Globus pallidus (tissue), 1 donor: ENCODE results near the gene SIDT2.
"Not testable (repeated sequence)": the region's sequence is repeated elsewhere in the genome, so short reads cannot be mapped to it uniquely, and the experiment has no call there.

ENCODE experiments used
- DNase-seq: peaks from one replicate; pipeline ENCODE4 v3.0.0-alpha.2; 2015; ENCODE audit warnings: low spot score

Gene SIDT2

DNA sequence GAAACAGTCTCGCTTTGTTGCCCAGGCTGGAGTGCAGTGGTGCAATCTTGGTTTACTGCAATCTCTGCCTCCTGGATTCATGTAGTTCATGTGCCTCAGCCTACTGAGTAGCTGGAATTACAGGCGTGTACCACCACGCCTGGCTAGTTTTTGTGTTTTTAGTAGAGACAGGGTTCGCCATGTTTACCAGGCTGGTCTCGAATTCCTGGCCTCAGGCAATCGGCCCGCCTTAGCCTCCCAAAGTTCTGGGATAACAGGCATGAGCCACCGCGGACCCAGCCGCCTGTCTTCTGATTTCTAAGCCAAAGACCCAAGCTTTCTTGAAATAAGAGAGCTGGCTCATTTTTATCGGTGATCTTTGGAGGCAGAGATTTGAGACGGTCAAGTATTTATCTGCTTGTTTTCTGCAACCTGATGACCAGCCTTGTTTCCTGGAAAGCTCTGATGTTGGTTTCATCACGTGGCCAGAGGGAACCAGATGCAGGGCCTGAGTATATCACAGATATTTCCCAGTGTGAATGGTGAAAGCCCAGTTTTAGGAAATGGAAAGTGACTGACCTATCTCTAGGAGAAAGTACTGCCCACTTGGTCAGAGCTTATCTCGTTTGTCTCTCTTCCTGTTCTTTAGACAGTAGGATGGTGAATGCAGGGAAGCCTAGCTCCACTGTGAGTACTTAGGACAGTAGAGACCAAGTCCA, 5.7 kb upstream of the SIDT2 start:
- DNase-seq, result no peak

DNA sequence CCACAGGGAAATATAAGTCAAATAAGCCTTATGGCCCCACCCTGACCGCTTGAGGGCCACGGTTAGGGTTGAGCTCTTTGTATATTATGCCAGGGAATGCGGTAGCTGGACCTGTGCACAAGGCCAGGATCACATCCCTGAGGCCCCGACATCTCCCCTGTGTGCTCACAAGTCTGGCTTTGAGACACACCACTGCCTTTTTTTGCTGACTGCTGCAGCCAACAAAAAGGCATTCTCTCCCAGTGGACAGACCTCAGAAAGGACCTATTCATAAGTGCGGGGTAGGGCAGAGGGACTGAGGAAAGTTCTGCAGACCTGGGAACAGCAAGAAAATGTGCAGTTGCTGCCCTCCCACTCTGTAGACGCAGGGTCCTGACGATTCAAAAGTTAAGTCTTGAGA, 3.4 kb upstream of the SIDT2 start:
- DNase-seq, result peak; percentile 83

DNA sequence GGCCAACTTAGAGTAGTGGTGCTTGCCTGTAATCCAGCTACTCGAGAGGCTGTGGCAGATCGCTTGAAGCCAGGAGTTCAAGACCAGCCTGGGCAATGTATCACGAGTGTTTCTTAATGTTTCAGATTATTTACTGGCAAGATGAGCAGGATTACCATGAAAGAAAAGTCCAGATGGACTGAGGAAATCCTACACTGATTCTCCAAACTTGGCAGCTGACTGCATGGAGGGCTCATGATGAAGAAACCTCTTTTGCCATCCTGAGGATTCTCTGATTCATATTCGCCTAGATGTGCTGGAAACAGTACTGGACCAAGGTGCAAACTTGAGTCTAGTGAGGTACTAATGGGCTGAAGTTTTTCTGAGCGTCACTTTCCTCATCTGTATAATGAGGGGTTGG, 2.8 kb upstream of the SIDT2 start:
- no peak for DNase-seq

DNA sequence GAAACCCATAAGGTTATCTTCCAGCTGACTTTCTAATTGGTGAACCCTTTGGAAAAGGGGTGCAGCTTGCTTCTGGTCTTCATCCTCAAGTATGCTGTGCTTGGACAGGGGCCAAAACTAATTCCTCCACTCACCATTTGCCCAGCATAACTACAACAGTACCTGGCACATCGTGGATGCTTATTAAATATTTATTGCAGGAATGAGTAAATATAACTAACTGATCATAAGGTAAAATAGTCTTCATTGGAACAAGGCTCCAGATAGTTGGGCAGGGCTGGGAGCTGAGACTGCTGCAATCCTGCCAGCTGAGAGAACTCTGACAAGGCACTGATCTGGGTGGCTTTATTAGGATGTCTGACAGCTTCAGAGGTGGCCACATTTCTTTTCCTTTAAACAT, 2.4 kb upstream of the SIDT2 start:
- no peak for DNase-seq

DNA sequence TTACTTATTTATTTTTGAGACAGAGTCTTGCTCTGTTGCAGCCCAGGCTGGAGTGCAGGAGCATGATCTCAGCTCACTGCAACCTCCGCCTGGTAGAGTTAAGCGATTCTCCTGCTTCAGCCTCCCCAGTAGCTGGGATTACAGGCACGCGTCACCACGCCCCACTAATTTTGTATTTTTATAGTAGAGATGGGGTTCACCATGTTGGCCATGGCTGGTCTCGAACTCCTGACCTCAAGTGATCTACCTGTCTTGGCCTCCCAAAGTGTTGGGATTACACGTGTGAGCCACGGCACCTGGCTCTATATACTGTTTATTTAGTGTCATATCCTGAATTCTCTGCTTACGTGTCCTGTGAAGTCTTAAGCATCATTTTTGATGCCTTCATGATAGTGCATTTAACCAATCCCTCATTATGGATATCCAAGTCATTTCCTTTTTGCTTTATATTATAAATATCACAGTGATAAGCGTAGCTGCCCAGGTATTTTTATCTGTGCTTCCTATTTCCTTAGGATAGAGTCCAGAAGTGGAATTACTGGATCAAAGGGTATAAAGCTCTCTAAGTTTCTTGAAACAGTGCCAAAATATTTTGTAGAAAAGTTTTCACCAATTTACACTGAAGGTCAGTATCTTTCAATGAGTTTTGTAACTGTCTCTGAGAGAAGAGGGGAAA, 871 bp upstream of the SIDT2 start:
- no peak for DNase-seq

DNA sequence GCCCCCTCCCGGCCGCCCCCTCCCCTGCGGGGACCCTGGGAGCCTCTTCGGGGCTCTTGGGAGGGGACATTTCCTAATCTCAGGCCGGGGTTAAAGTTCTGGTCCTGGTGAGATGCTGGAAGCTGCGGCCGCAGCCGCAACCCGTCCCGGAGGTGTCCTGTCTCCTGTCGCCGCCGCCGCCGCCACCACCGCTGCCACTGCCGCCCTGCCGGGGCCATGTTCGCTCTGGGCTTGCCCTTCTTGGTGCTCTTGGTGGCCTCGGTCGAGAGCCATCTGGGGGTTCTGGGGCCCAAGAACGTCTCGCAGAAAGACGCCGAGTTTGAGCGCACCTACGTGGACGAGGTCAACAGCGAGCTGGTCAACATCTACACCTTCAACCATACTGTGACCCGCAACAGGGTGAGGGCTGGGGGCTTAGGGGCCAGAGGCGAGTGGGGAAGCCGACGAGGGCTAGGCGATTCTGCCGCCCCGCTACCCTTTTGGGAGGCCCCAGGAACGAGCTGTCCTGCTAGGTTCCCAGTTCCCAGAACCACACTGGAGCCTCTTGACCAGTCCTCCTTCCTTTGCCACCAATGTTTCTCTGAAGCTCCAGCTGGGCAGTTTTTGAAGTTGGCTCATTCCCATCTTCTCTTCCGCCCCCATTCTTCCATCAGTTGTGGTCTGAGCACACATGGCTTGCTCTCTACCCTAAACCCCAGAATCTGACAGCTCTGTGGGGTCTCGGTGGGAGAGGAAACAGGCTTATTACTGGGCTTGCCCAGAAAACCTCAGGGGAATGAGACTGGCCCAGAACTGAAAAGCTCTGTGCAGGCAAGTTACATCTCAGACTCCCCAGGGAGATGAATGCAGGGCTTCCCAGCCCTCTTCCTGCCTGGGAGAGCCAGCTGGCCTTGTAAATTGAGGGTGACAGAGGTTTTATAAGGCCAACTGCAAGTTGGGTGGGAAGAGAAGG, 781 bp downstream of the SIDT2 start:
- peak; percentile 29 for DNase-seq

DNA sequence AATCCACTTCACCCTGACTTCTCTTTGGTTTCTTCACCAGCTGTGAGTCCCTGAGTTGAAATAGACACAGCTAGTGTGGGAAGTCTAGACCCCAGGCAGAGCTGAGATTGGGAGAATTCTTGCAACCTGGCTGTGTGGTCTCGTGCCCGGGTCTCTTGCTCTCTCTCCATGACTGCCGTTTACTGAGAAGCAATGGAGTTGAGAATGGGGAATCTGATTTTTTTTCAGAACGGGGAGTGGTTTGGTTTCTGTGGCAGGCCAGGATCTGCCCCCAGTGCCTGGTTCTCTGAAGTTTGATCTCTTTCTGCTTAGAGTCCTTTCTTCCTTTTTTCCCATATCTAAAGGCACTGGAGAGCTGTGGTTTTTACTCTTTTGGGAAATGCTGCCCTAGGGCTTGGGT, 1.5 kb downstream of the SIDT2 start:
- no peak for DNase-seq

DNA sequence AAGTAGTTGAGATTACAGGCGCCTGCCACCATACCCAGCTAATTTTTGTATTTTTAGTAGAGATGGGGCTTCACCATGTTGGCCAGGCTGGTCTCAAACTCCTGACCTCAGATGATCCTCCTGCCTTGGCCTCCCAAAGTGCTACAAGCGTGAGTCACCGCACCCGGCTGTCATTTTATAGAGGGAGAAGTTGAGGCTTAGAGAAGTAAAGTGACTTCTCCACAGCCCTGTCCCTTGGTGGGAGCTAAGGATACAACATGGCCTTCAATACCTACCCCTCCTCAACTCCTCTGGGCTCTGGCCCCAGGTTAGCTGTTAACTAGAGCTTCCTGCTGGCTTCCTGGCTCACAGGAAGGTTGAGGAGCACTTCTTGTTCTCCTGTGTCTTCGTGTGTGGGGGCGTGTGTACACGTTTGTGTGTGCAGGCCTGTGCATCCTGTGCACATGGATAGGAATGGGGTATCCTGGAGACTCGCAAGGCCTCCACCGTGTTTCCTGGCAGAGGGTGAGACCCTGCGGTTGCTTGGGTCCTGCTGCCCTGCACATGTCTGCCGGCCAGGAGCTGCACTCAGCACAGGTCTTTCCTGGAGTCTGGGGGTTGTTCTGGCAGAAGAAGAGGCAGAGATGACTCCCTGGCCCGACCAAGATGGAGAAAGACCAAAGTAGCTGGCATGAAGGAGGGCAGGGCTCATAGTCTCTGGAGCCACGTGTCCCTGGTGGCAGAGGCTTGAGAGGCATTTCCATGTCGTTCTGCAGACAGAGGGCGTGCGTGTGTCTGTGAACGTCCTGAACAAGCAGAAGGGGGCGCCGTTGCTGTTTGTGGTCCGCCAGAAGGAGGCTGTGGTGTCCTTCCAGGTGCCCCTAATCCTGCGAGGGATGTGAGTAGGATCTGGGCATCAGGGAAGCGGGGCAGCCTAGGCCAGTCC, 2.4 kb downstream of the SIDT2 start:
- DNase-seq, result peak; percentile 84

DNA sequence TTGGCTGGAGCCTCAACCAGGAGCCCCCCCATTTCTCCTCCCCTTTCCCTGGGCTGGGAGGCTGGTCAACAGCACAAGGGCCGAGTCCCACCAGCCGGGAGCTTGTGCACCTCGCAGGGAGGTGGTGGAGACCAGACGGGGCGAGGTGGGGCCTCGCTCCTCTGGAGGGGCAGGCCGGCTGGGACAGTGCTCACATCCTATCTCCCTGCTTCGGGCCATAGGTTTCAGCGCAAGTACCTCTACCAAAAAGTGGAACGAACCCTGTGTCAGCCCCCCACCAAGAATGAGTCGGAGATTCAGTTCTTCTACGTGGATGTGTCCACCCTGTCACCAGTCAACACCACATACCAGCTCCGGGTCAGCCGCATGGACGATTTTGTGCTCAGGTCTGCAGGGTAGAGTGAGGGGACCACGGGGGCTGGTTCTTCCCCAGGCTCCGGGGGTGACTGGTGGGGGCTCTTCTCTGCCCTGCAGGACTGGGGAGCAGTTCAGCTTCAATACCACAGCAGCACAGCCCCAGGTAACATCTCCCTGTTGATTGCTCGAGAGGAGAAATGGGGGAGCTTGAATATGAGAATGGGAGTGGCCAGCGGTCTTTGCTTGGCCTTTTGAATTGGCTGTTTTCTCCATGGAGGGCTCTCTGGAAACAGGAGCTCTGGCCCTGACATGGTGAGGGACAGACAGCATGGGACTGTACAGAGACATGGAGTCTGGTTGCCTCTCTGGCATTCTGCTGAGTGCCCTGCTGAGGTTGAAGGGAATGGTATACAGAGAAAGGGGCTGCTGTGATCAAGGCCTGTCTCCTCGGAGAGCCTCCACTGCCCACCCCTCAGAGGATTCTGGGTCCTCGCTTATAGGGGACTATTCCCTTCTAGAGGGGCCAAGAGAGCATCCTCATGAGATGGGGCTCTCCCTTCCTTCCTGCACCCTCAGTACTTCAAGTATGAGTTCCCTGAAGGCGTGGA, 3.3 kb downstream of the SIDT2 start:
- no peak for DNase-seq

DNA sequence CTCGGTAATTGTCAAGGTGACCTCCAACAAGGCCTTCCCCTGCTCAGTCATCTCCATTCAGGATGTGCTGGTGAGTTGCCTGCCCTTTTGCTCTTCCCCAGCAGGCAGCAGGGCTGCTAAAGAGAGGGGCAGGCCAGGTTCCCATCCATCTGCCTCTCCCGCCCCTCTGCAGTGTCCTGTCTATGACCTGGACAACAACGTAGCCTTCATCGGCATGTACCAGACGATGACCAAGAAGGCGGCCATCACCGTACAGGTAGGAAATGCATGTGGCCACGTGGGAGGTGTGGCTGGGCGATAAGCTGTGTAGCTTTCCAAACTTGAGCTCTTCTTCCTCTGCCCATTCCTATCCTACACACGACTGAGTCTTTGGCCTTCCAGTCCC, 4.0 kb downstream of the SIDT2 start:
- DNase-seq, result no peak

DNA sequence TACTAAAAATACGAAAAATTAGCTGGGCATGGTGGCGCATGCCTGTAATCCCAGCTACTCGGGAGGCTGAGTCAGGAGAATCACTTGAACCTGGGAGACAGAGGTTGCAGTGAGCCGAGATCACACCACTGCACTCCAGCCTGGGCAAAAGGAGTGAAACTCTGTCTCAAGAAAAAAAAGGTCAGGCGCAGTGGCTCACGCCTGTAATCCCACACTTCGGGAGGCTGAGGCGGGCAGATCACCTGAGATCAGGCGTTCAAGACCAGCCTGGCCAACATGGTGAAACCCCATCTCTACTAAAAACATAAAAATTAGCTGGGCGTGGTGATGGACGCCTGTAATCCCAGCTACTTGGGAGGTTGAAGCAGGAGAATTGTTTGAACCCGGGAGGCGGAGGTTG, 4.6 kb downstream of the SIDT2 start:
- not testable (repeated sequence) for DNase-seq

DNA sequence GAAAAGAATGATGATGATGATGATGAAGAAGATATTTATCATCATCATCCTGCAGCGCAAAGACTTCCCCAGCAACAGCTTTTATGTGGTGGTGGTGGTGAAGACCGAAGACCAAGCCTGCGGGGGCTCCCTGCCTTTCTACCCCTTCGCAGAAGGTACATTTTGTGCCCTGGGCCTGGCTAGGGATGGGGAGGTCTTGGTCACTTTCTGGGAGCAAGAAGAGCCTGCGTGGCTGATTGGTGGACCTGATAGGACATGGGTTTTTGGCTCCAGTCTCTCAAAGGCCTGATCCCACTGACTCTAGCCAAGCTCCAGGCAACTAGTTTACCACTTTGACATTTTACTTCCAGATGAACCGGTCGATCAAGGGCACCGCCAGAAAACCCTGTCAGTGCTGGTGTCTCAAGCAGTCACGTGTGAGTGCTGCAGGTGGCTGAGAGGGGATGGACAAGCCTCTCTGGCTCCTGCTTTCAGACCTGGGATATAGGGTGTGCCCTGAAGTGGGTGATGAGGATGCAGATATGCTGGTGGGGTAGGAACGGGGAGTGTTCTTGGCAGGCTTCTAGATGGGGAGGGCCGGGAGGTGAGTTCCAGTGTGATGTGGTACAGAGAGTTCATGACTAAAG, 5.3 kb downstream of the SIDT2 start:
- no peak for DNase-seq

DNA sequence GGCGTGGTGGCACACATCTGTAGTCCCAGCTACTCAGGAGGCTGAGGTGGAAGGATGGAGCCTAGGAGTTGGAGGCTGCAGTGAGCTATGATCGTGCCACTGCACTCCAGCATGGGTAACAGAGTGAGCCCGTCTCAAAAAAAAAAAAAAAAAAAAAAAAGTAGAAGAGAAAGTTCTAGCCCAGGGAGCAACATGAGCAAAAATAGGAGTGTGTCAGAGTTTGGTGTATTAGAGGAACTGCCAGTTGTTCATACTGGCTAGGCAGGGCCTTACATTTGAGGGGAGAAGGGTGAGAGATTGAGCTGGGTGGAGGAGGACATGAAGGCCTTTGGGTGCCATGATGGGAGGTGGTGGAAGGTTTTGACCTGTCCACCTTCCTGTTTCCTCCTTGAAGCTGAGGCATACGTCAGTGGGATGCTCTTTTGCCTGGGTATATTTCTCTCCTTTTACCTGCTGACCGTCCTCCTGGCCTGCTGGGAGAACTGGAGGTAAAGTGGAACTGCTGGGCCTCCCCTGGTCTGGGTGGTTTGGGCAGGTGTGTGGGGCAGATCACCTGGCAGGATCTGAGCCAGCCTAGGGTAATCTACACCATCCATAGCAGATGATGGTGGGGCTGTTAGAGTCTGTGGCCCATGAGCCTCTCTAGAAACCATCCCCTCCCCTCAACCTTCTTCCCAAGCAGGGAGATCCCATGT, 7.3 kb downstream of the SIDT2 start:
- peak; percentile 25 for DNase-seq

DNA sequence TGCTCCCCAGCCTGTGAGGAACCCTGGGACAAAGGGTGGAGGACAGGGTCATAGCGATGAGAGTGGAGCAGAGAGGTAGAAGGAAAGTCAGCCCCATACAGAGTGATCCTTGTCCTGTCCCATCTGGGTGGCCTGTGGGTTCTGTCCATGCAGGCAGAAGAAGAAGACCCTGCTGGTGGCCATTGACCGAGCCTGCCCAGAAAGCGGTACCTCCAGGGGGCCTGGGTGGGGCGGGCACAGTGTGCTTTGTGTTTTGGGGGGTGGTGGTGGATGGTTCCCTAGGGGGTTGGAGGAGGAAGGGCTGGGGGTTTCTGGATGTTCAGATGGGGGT, 7.9 kb downstream of the SIDT2 start:
- DNase-seq, result no peak

DNA sequence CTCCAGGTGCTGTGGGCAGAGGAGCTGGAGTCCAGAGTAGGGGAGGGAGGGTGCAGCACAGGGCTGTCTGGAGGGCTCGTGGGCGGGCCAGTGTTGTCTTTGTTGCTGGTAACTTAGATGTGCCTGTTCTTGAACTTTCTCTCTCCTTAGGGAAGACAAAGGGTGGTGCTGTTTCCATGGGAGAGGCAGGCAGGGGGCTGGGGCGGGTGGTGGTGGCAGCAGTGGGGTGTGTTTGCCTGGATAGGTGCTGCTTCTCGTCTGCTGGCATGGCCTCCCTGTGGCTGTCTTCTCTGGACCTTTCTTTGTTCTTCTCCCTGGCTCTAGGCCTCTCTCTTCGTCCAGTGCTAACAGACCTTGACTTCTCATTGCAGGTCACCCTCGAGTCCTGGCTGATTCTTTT, 8.5 kb downstream of the SIDT2 start:
- DNase-seq, result no peak

DNA sequence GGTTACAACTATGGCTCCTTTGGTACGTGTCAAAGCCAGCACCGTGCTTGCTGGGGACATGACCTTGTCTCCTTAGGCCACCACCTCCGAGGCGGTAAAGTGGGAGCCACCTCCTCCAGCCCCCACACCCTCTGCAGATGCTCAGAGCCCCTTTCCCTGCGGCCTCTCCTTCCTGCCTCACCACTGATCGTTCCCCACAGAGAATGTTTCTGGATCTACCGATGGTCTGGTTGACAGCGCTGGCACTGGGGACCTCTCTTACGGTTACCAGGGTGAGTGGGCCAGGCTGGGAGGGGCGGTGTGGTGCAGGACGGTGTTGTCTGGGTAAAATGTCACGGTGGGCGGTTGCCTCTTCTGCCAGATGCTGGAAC, 8.9 kb downstream of the SIDT2 start:
- no peak for DNase-seq

DNA sequence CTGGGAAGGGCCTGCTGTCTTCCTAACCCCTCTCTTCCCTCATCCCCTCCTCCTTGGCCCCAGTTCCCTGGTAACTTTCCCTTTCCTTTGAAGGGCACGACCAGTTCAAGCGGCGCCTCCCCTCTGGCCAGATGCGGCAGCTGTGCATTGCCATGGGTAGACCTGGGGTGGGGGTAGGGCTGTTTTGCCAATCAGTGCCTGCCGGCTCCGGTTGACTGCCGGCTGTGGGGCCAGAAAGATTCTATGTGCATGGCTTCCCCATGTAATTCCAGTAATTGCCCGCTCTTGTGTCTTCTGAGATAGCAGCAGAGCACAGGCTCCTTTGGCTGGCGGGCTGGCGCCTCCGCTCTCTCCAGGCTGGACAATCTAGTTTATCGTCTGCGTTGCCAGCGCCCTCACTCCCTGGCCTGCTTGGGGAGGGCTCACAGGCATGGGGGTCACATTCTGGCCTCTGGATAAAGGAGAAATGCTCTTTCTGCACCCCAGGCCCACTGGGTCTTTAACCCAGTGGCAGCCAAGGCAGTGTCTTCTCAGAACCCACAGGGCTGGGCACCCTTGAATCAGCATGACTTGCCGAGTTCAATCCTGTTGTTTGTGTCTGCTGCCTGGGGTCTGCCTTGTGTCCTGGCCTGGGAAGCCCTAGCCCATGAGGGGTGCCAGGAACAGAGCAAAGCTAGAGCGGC, 9.4 kb downstream of the SIDT2 start:
- no peak for DNase-seq

DNA sequence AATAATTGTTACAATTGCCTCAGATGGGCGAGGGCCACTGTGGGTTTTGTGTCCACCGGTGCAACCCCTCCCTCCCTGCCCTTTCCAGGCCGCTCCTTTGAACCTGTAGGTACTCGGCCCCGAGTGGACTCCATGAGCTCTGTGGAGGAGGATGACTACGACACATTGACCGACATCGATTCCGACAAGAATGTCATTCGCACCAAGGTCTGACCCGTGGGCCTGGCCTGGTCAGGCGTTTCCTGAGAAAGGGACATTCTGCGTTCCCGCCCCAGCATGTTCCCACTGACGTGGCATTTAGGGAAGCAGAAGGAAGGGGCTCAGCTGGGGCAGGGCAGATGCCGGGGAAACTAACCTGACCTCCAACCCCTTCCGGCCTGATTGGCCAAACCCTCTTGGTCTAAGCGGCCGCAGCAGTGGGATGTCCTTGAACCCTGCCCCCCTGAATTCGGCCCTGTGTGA, 10.1 kb downstream of the SIDT2 start:
- no peak for DNase-seq
